SK-N-SH (cell line): ENCODE results near the gene LCP2. TPM values are rescaled to one million over a fixed set of nuclear protein-coding genes. Genes with fewer than 3 reads are reported as not detected.

ENCODE experiments used
- CTCF ChIA-PET: fragments of 300-600, 350-600 bp; formaldehyde crosslinking; extraction: SDS; loops from one replicate; lab custom pipeline; 2021; lab: Yijun Ruan, JAX
- POLR2A ChIA-PET: fragments of 350-600 bp; sonication (Branson Sonifier 250); formaldehyde crosslinking; extraction: SDS; loops from one replicate; lab custom pipeline; 2020; ENCODE audit warnings: antibody characterized with exemption, inconsistent platforms; lab: Yijun Ruan, JAX
- DNase-seq: peaks from one replicate; pipeline ENCODE4 v3.0.0; 2012
- H2AFZ ChIP-seq: fragments of 200-600 bp; sonication (generic); 2 replicates; pipeline ENCODE4 v1.8.1; 2016; ENCODE audit warnings: antibody characterized with exemption, mild to moderate bottlenecking, low read depth
- H3F3A ChIP-seq: fragments of 200-600 bp; sonication (generic); replicated peaks from 2 replicates; pipeline ENCODE3; 2016; ENCODE audit warnings: antibody characterized with exemption, mild to moderate bottlenecking; ENCODE audit not compliant: insufficient read depth
- H3K27ac ChIP-seq, 2 experiments: fragments of 200-500 bp in 1 of 2; fragments of 200-600 bp in 1 of 2; sonication (Bioruptor generic) in 1 of 2; sonication (generic), shearing (Covaris generic) in 1 of 2; 2 replicates each; pipeline versions ENCODE4 v1.5.1 to v1.6.1; 2014 to 2016; ENCODE audit warnings: low read depth in 2 of 2, inconsistent platforms in 1 of 2, low read length in 1 of 2, mild to moderate bottlenecking in 1 of 2, mixed read lengths in 1 of 2
- H3K27me3 ChIP-seq: fragments of 200-600 bp; sonication (generic), shearing (Covaris generic); 2 replicates; pipeline ENCODE4 v1.6.1; 2016; ENCODE audit warnings: mixed run types; ENCODE audit not compliant: insufficient read depth
- H3K36me3 ChIP-seq, 2 experiments: fragments of 200-500 bp in 1 of 2; fragments of 200-600 bp in 1 of 2; sonication (Bioruptor generic) in 1 of 2; sonication (generic) in 1 of 2; replicated peaks in 1 of 2; 2 replicates each; pipeline versions ENCODE3 to v1.5.1; 2014 to 2016; ENCODE audit warnings: low read length in 1 of 2, mild to moderate bottlenecking in 1 of 2; ENCODE audit not compliant: insufficient read depth in 2 of 2, control insufficient read depth in 1 of 2
- H3K4me1 ChIP-seq, 2 experiments: fragments of 200-500 bp in 1 of 2; fragments of 200-600 bp in 1 of 2; sonication (Bioruptor generic) in 1 of 2; sonication (generic), shearing (Covaris generic) in 1 of 2; 2 replicates each; pipeline versions ENCODE4 v1.5.1 to v1.6.1; 2014 to 2016; ENCODE audit warnings: low read depth in 1 of 2, low read length in 1 of 2, mixed run types in 1 of 2; ENCODE audit not compliant: insufficient read depth in 2 of 2, control insufficient read depth in 1 of 2
- H3K4me2 ChIP-seq: fragments of 200-600 bp; sonication (generic), shearing (Covaris generic); 2 replicates; pipeline ENCODE4 v1.6.1; 2017; ENCODE audit warnings: mixed run types
- H3K4me3 ChIP-seq, 2 experiments: fragments of 200-500 bp in 1 of 2; fragments of 200-600 bp in 1 of 2; sonication (Bioruptor generic) in 1 of 2; sonication (generic), shearing (Covaris generic) in 1 of 2; 2 replicates each; pipeline versions ENCODE4 v1.5.1 to v1.8.1; 2014 to 2016; ENCODE audit warnings: low read depth in 2 of 2, inconsistent platforms in 1 of 2, low read length in 1 of 2, mild to moderate bottlenecking in 1 of 2, mixed read lengths in 1 of 2, moderate library complexity in 1 of 2
- H3K79me2 ChIP-seq: fragments of 200-600 bp; sonication (generic); 2 replicates; pipeline ENCODE4 v1.8.1; 2017; ENCODE audit warnings: mild to moderate bottlenecking; ENCODE audit not compliant: insufficient read depth
- H3K9ac ChIP-seq: fragments of 200-600 bp; sonication (generic); 2 replicates; pipeline ENCODE4 v1.6.1; 2017; ENCODE audit warnings: mixed run types
- H3K9me2 ChIP-seq: fragments of 200-600 bp; sonication (generic); 2 replicates; pipeline ENCODE4 v1.6.1; 2017; ENCODE audit warnings: mixed run types
- H3K9me3 ChIP-seq: fragments of 200-600 bp; sonication (generic); 2 replicates; pipeline ENCODE4 v1.6.1; 2017; ENCODE audit warnings: mixed run types, mild to moderate bottlenecking, moderate library complexity
- H4K20me1 ChIP-seq: fragments of 200-600 bp; sonication (generic); 2 replicates; pipeline ENCODE4 v1.6.1; 2017; ENCODE audit warnings: mild to moderate bottlenecking, mixed run types; ENCODE audit not compliant: insufficient read depth
- ELF1 ChIP-seq: IDR thresholded peaks from 2 replicates; pipeline ENCODE4 v1.4.0; 2012
- EP300 ChIP-seq, 2 experiments: IDR thresholded peaks; 2 replicates each; pipeline versions ENCODE4 v1.4.0 to v1.6.1; 2012; ENCODE audit warnings: borderline replicate concordance in 1 of 2, low read depth in 1 of 2, low read length in 1 of 2
- GABPA ChIP-seq: IDR thresholded peaks from 2 replicates; pipeline ENCODE4 v1.4.0; 2012; ENCODE audit warnings: low read depth, mild to moderate bottlenecking
- GATA2 ChIP-seq: sonication (generic); formaldehyde crosslinking; IDR thresholded peaks from 2 replicates; pipeline ENCODE4 v1.5.0; 2020; ENCODE audit warnings: mild to moderate bottlenecking, missing genetic modification reagents
- JUND ChIP-seq: IDR thresholded peaks from 2 replicates; pipeline ENCODE4 v1.4.0; 2012
- MEF2A ChIP-seq: IDR thresholded peaks from 2 replicates; pipeline ENCODE4 v1.4.0; 2012; ENCODE audit warnings: low read depth, borderline replicate concordance
- NRF1 ChIP-seq: IDR thresholded peaks from 2 replicates; pipeline ENCODE4 v1.6.1; 2012; ENCODE audit warnings: low read depth, mild to moderate bottlenecking, low read length
- RAD21 ChIP-seq: IDR thresholded peaks from 2 replicates; pipeline ENCODE4 v1.6.1; 2012; ENCODE audit warnings: mild to moderate bottlenecking, low read length
- RCOR1 ChIP-seq: fragments of 150-350 bp; IDR thresholded peaks from 2 replicates; pipeline ENCODE4 v1.6.1; 2017; ENCODE audit warnings: antibody characterized with exemption, low read length
- RFX5 ChIP-seq: IDR thresholded peaks from 2 replicates; pipeline ENCODE4 v1.6.1; 2012; ENCODE audit warnings: mild to moderate bottlenecking, improper control_type of control experiment, low read length
- SIN3A ChIP-seq: IDR thresholded peaks from 2 replicates; pipeline ENCODE4 v1.6.1; 2012; ENCODE audit warnings: low read depth, mild to moderate bottlenecking, low read length, moderate library complexity, borderline replicate concordance
- YY1 ChIP-seq: IDR thresholded peaks from 2 replicates; pipeline ENCODE4 v1.4.0; 2012; ENCODE audit warnings: low read depth, mild to moderate bottlenecking
- WGBS: methylation state at CpG from one replicate; pipeline ENCODE4 v1.1.6; 2017; ENCODE audit warnings: low lambda C conversion rate; 5-methylcytosine and 5-hydroxymethylcytosine counted together
- polyA plus RNA-seq, 3 experiments: library from polyadenylated mRNA; depleted of rRNA; stranded (reverse); fragments of >200 nt; gene quantifications; 2 replicates each; pipeline ENCODE4 v1.2.3, GENCODE V29; 2012
- TF ChIP-seq, protein P1 (sequence below): IDR thresholded peaks from 2 replicates; pipeline ENCODE4; 2012
- TF ChIP-seq, protein P2 (sequence below): IDR thresholded peaks from 2 replicates; pipeline ENCODE4 v1.4.0; 2012; ENCODE audit warnings: low read depth, borderline replicate concordance
- TF ChIP-seq, protein P3 (sequence below): IDR thresholded peaks from 2 replicates; pipeline ENCODE4 v1.4.0; 2012; ENCODE audit warnings: low read depth, borderline replicate concordance

Gene LCP2
- polyA plus RNA-seq, 1 of the 3 experiments (the other 2 are of a cell fraction): not detected

DNA sequence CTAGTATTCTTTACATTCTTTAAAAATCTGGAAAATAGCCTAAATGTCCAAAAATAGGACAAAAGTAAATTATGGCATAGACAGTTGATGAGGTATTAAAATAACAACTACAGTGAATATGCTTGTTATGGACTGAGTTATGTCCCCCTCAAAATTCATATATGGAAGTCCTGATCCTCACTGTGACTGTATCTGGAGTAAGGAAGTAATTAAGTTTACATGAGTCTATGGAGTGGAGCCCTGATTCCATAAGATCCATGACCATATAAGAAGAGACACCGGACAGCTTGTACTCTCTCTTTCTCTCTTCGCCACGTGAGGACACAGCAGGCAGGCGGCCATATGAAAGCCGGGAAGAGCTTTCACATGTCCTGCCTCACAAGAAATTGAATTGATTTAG, 93.4 kb downstream of the LCP2 start (continued):
- TF ChIP-seq, protein P1, sequence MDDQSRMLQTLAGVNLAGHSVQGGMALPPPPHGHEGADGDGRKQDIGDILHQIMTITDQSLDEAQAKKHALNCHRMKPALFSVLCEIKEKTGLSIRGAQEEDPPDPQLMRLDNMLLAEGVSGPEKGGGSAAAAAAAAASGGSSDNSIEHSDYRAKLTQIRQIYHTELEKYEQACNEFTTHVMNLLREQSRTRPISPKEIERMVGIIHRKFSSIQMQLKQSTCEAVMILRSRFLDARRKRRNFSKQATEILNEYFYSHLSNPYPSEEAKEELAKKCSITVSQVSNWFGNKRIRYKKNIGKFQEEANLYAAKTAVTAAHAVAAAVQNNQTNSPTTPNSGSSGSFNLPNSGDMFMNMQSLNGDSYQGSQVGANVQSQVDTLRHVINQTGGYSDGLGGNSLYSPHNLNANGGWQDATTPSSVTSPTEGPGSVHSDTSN: no peak
- TF ChIP-seq SIN3A (no peak), ELF1 (no peak)

DNA sequence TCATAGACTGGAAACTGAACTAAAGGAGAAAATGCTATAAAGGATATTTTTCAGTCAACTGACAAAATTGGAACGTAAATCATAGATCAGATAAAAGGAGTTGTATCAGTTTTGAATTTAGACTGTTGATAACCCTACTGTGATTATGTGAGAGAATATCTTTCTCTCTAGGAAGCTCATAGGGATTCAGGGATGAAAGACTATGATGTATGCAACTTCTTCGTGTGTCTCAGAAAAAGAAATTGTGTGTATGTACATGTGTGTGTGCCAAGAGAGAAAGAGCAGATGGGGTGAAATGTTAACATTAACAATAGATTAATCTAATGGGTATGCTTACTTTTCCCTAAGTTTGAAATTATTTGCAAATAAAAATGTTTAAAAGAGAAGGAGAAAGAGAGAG, 95.5 kb downstream of the LCP2 start:
- 33% methylated on average over 2 of the region's 2 CpGs for WGBS
- Histone ChIP-seq H2AFZ (no peak overlapping the region), H3K27me3 (no peaks in the 10 kb centered on the region; the same call in 1 of the 2 replicates), H3K27ac (no peak overlapping the region), H3K4me1 (no peaks in the 10 kb centered on the region; a peak in 1 of 4 replicates), H3F3A (no peaks in the 10 kb centered on the region), H3K4me2 (no peak overlapping the region), H3K9ac (no peak overlapping the region), H4K20me1 (no peaks in the 10 kb centered on the region), H3K9me2 (no peaks in the 10 kb centered on the region), H3K79me2 (no peaks in the 10 kb centered on the region), H3K36me3 (no peaks in the 10 kb centered on the region), H3K4me3 (no peak overlapping the region), H3K9me3 (no peaks in the 10 kb centered on the region)
- no peak for TF ChIP-seq MEF2A
- TF ChIP-seq RFX5: no peak
- TF ChIP-seq EP300 (IDR thresholded peaks at IDR 0.05; ENCODE audit: borderline replicate concordance in 1 of 2, low read depth in 1 of 2, low read length in 1 of 2): no peak
- no peak for TF ChIP-seq GABPA
- ChIA-PET POLR2A (no interaction called here), CTCF (interaction anchor here (2.0 to 3.2 kb wide), 4 partner anchors 14 to 101 kb away, joined by 8 to 21 read pairs (median 13); no protein-coding TSS in a partner anchor)
- DNase-seq: no peak

DNA sequence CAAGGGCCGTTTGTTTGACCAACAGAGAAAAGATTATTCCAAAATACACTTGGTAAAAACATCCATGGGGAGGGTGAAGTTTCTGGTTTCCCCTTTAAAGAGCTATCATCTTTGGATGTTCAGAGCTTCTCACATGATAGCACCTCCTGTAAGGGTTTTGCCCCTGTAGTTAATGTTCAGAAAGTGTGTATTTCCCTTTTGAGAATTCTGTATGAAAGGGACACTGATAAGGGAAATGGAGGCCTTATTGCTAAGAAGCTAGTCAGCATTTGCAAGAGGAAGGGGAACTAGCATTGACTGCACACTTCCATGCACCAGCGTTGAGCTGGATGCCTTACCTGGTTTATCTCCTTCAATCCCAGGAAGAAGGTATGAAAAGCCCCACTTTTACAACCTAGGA, 96.3 kb downstream of the LCP2 start:
- H3K9me3 ChIP-seq: no peaks in the 10 kb centered on the region
- H3K27me3 ChIP-seq: peaks cover 4% of the 10 kb centered on the region; the same call in 1 of the 2 replicates
- H3F3A ChIP-seq: no peaks in the 10 kb centered on the region
- no peaks in the 10 kb centered on the region for H3K9me2 ChIP-seq
- no peaks in the 10 kb centered on the region for H3K79me2 ChIP-seq
- no peak overlapping the region for H3K27ac ChIP-seq
- DNase-seq: no peak
- H2AFZ ChIP-seq: no peak overlapping the region
- no peak overlapping the region for H3K4me3 ChIP-seq
- 44% methylated on average over 2 of the region's 2 CpGs for WGBS
- ChIA-PET POLR2A (no interaction called here), CTCF (interaction anchor here (2.0 to 3.2 kb wide), 4 partner anchors 15 to 101 kb away, joined by 8 to 21 read pairs (median 13); no protein-coding TSS in a partner anchor)
- peaks cover 0 to 4% of the 10 kb centered on the region in 2 experiments; a peak in 1 of 4 replicates for H3K4me1 ChIP-seq
- TF ChIP-seq, protein P2, sequence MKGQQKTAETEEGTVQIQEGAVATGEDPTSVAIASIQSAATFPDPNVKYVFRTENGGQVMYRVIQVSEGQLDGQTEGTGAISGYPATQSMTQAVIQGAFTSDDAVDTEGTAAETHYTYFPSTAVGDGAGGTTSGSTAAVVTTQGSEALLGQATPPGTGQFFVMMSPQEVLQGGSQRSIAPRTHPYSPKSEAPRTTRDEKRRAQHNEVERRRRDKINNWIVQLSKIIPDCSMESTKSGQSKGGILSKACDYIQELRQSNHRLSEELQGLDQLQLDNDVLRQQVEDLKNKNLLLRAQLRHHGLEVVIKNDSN: no peak
- TF ChIP-seq, protein P3, sequence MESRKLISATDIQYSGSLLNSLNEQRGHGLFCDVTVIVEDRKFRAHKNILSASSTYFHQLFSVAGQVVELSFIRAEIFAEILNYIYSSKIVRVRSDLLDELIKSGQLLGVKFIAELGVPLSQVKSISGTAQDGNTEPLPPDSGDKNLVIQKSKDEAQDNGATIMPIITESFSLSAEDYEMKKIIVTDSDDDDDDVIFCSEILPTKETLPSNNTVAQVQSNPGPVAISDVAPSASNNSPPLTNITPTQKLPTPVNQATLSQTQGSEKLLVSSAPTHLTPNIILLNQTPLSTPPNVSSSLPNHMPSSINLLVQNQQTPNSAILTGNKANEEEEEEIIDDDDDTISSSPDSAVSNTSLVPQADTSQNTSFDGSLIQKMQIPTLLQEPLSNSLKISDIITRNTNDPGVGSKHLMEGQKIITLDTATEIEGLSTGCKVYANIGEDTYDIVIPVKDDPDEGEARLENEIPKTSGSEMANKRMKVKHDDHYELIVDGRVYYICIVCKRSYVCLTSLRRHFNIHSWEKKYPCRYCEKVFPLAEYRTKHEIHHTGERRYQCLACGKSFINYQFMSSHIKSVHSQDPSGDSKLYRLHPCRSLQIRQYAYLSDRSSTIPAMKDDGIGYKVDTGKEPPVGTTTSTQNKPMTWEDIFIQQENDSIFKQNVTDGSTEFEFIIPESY: no peak
- TF ChIP-seq RCOR1 (no peak), GATA2 (CRISPR knock-in tag) (no peak), NRF1 (no peak), JUND (no peak), YY1 (no peak), RAD21 (no peak)
- TF ChIP-seq, protein P1: no peak
- H3K9ac ChIP-seq: no peak overlapping the region
- H3K36me3 ChIP-seq: no peaks in the 10 kb centered on the region
- no peaks in the 10 kb centered on the region for H4K20me1 ChIP-seq
- H3K4me2 ChIP-seq: no peak overlapping the region
